ENCODE results near the gene THBS4.

The THBS4 gene

DNA sequence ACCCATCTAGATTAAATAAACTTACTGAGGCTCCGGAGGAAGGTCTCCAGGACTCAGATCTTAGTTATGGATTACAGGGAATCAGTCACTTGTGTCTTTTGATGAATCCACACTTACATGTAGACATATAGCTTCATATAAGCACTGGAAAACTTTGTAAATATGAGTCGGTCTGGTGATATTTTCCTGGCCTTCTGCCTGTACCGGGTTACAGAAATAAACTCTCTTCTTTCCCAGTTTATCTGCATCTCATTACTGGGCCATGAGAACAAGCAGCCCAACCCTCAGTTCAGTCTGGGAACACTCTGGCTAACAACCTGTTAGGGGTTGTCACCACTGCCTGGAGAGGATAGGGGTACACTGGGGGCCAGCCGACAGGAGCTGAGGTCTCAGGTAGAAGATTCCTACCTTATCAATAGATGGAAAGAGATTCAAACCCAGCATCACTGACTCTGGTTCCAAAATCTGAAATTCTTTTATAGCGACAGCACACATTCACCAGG, 59.1 kb downstream of the THBS4 start:
- no peak for DNase-seq (ENCODE audit: low read depth)
- TF ChIP-seq, protein P1, sequence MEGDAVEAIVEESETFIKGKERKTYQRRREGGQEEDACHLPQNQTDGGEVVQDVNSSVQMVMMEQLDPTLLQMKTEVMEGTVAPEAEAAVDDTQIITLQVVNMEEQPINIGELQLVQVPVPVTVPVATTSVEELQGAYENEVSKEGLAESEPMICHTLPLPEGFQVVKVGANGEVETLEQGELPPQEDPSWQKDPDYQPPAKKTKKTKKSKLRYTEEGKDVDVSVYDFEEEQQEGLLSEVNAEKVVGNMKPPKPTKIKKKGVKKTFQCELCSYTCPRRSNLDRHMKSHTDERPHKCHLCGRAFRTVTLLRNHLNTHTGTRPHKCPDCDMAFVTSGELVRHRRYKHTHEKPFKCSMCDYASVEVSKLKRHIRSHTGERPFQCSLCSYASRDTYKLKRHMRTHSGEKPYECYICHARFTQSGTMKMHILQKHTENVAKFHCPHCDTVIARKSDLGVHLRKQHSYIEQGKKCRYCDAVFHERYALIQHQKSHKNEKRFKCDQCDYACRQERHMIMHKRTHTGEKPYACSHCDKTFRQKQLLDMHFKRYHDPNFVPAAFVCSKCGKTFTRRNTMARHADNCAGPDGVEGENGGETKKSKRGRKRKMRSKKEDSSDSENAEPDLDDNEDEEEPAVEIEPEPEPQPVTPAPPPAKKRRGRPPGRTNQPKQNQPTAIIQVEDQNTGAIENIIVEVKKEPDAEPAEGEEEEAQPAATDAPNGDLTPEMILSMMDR (IDR thresholded peaks at IDR 0.05; ENCODE audit: insufficient read depth, low read depth, low read length, missing control alignments): no peak
- no peak overlapping the region for H3K4me3 ChIP-seq (ENCODE audit: low read depth, low read length)

DNA sequence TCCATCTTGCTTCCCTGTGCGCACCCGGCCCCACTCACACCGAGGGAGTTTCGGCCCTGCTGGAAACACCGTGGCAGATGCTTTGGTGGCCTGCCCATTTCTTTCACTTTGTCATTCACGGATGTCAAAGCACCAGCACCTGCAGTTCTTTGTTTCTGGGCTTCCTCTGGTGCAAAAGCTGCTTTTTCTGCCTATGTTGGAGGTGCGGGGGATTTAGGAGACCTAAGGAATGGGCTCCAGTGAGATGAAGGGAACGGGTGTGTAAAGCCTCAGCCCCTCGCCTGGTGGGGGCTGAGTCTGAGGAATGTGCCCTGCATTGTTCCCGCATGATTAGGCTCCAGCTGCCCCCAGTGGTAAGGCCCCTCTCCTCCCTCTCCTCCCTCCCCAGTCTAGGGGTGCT, 62.3 kb downstream of the THBS4 start:
- DNase-seq (ENCODE audit: low read depth): no peak
- H3K4me3 ChIP-seq (ENCODE audit: low read depth, low read length): no peak overlapping the region
- TF ChIP-seq, protein P1 (IDR thresholded peaks at IDR 0.05; ENCODE audit: insufficient read depth, low read depth, low read length, missing control alignments): no peak

DNA sequence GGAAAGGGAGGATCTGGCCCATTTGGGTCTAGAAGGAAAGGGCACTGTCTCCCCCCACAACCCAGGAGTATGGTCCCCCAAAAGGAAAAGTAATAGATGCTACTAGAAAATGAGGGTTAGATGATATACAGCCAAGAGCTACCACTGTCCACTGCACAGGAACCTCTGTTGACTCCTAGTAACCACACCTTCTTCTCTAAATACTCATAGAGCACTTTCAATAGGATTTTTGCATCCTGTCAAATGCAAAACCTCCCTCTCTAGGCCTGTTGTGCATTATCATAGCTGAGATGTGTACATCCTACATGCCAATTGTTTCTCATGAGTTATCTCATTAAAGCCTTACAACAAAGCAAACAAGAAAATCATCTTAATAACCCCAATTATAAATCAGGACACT, 66.8 kb downstream of the THBS4 start:
- H3K4me3 ChIP-seq (ENCODE audit: low read depth, low read length): no peak overlapping the region
- DNase-seq (ENCODE audit: low read depth): peak; percentile 76
- TF ChIP-seq, protein P1 (IDR thresholded peaks at IDR 0.05; ENCODE audit: insufficient read depth, low read depth, low read length, missing control alignments): no peak

- H3K4me3 ChIP-seq (ENCODE audit: low read depth, low read length): no peak overlapping the region
- peak; percentile 22 for DNase-seq (ENCODE audit: low read depth)
- TF ChIP-seq, protein P1 (IDR thresholded peaks at IDR 0.05; ENCODE audit: insufficient read depth, low read depth, low read length, missing control alignments): no peak
These were observed 68.2 kb downstream of the THBS4 start for GRCh38 chr5:80103371-80103770.

DNA sequence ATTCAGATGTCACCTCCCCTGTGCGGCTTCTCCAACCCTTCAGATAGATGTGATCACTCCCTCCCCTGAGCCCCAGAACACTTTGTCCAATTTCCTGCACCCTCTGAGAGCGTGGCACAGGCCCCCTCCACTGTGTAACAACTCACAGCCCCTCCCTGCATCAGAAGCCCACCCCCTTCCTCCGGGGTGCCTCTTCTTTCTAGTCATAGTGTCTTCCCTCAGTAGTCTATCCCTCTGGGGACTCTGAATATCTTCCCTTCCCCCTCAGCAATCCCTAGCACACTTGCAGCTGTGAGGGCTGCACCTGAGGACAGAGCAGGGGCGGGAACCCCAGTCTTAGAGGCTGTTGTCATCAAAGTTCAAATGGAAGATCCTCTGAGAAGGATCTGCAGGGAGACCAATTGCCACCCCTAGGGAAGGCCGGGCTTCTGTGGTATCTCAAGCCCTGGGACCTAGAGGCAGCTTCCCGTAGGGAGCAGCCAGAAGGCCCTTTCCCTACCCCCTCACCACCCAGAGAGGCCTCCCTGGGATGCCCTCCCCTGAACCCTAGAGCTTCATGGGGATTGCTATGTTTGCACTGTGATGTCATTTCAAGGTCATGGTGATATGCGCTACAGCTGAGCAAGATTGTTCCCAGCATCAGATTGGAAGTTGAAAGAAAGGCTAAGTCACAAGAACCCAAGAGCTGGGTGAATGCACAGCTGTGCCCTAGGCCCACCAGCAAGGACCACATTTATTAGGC, 70.7 kb downstream of the THBS4 start:
- TF ChIP-seq, protein P1 (IDR thresholded peaks at IDR 0.05; ENCODE audit: insufficient read depth, low read depth, low read length, missing control alignments): no peak
- no peak for DNase-seq (ENCODE audit: low read depth)
- no peak overlapping the region for H3K4me3 ChIP-seq (ENCODE audit: low read depth, low read length)

- H3K4me3 ChIP-seq (ENCODE audit: low read depth, low read length): no peak overlapping the region
- DNase-seq (ENCODE audit: low read depth): no peak
- TF ChIP-seq, protein P1 (IDR thresholded peaks at IDR 0.05; ENCODE audit: insufficient read depth, low read depth, low read length, missing control alignments): no peak
These were observed 71.8 kb downstream of the THBS4 start for GRCh38 chr5:80106916-80107315.

All from GM12865 (cell line).